Naive thymus-derived CD4-positive, alpha-beta T cell (primary cell): ENCODE data around the gene UBAP2L. TPM values are rescaled to one million over a fixed set of nuclear protein-coding genes. Genes with fewer than 3 reads are reported as not detected.

ENCODE experiments used
- ATAC-seq: fragments of 150-1000 bp; cut with Tn5 transposase; 2 replicates; pipeline ENCODE4 v1.10.0; 2021; ENCODE audit warnings: mild to moderate bottlenecking, moderate library complexity
- CTCF ChIA-PET: fragments of 350-600 bp; sonication (Branson Sonifier 250); formaldehyde crosslinking; loops from one replicate; lab custom pipeline; 2021; ENCODE audit warnings: antibody characterized with exemption; lab: Charles Lee
- POLR2A ChIA-PET: fragments of 350-600 bp; sonication (Branson Sonifier 250); formaldehyde crosslinking; loops from one replicate; lab custom pipeline; 2021; ENCODE audit warnings: antibody characterized with exemption, inconsistent platforms; lab: Charles Lee
- DNase-seq, 9 donors: peaks; one replicate each; pipeline versions ENCODE4 v3.0.0 to v3.0.0-alpha.2; 2020 to 2022; ENCODE audit warnings: mixed read lengths in 1 of 9
- H3K27ac ChIP-seq: one replicate; pipeline ENCODE4 v1.7.0; 2013; ENCODE audit warnings: mild to moderate bottlenecking, low read depth, low read length, moderate library complexity
- H3K27me3 ChIP-seq, 2 donors: one replicate each; pipeline ENCODE4 v1.7.0; 2013; ENCODE audit warnings: low read length in 2 of 2, mild to moderate bottlenecking in 2 of 2, moderate library complexity in 2 of 2; ENCODE audit not compliant: control insufficient read depth in 2 of 2, insufficient read depth in 2 of 2
- H3K36me3 ChIP-seq, 3 experiments: 1 replicate in 2 of 3; 2 replicates in 1 of 3; pipeline ENCODE4 v1.7.0; 2013; ENCODE audit warnings: low read length in 3 of 3, mild to moderate bottlenecking in 3 of 3, moderate library complexity in 1 of 3; ENCODE audit not compliant: insufficient read depth in 3 of 3, control insufficient read depth in 2 of 3
- H3K4me1 ChIP-seq, 2 donors: one replicate each; pipeline ENCODE4 v1.7.0; 2013; ENCODE audit warnings: low read length in 2 of 2, mild to moderate bottlenecking in 2 of 2, moderate library complexity in 1 of 2; ENCODE audit not compliant: control insufficient read depth in 2 of 2, insufficient read depth in 2 of 2
- H3K4me3 ChIP-seq: 2 replicates; pipeline ENCODE4 v1.7.0; 2013; ENCODE audit warnings: mild to moderate bottlenecking, low read length
- H3K9me3 ChIP-seq, 3 experiments: 1 replicate in 2 of 3; 2 replicates in 1 of 3; pipeline ENCODE4 v1.7.0; 2013; ENCODE audit warnings: low read length in 3 of 3; ENCODE audit not compliant: control insufficient read depth in 2 of 3
- H3K27ac Mint-ChIP-seq, 9 donors: one replicate each; pipeline ENCODE4 v1.8.0; 2020 to 2022; ENCODE audit warnings: mixed read lengths in 9 of 9, mild to moderate bottlenecking in 8 of 9, moderate library complexity in 5 of 9, inconsistent platforms in 2 of 9
- H3K27me3 Mint-ChIP-seq, 5 donors: one replicate each; pipeline ENCODE4 v1.8.0; 2021 to 2022; ENCODE audit warnings: mixed read lengths in 5 of 5, mild to moderate bottlenecking in 1 of 5
- H3K36me3 Mint-ChIP-seq, 5 donors: one replicate each; pipeline ENCODE4 v1.8.0; 2020 to 2022; ENCODE audit warnings: mixed read lengths in 5 of 5, mild to moderate bottlenecking in 3 of 5, inconsistent platforms in 1 of 5
- H3K4me1 Mint-ChIP-seq, 7 donors: one replicate each; pipeline ENCODE4 v1.8.0; 2020 to 2022; ENCODE audit warnings: mixed read lengths in 7 of 7, mild to moderate bottlenecking in 3 of 7, inconsistent platforms in 1 of 7
- H3K4me3 Mint-ChIP-seq, 10 donors: one replicate each; pipeline ENCODE4 v1.8.0; 2020 to 2022; ENCODE audit warnings: mild to moderate bottlenecking in 10 of 10, mixed read lengths in 10 of 10, moderate library complexity in 6 of 10, inconsistent platforms in 2 of 10
- H3K9me3 Mint-ChIP-seq, 11 donors: one replicate each; pipeline ENCODE4 v1.8.0; 2020 to 2022; ENCODE audit warnings: mixed read lengths in 11 of 11, mild to moderate bottlenecking in 4 of 11, inconsistent platforms in 1 of 11, moderate library complexity in 1 of 11
- intact Hi-C, 2 donors: fragments of 100-400 bp; cut with micrococcal nuclease; formaldehyde crosslinking; loops; one replicate each; pipeline ENCODE4 v1.15.1; 2023
- polyA plus RNA-seq, 2 donors: library from polyadenylated mRNA; unstranded; fragments of 300-500 nt; fragmentation: Illumina TruSeq; gene quantifications; one replicate each; pipeline ENCODE4 v1.2.3, GENCODE V29; 2021
- total RNA-seq, 6 experiments: library from RNA in 5 of 6; stranded (reverse) in 5 of 6; gene quantifications; 1 replicate in 5 of 6; 2 replicates in 1 of 6; pipeline ENCODE4 v1.2.3 and lab custom pipeline; 2021 to 2026

UBAP2L gene
- total RNA-seq = 100 to 1,000 TPM; 183 to 235 (median 189) TPM
- 10 to 100 TPM; 49.4 to 79.0 TPM for polyA plus RNA-seq
- total RNA-seq (lab: John Stamatoyannopoulos, UW) = 221 reads per million, percentile 94 among the genes with 10 or more reads in this experiment

- H3K9me3 ChIP-seq = no peaks in the 10 kb centered on the region
- ATAC-seq (peak; percentile 91), DNase-seq (peak; percentile 92 to 99 (median 99))
- H3K36me3 ChIP-seq = peaks cover 6 to 39% (median 8%) of the 10 kb centered on the region in 3 experiments
- no peaks in the 10 kb centered on the region for H3K27me3 ChIP-seq
- intact Hi-C loops = loop anchor here (1.0 to 10.0 kb wide), 24 partner anchors 18 to 1974 kb away; partner anchors contain the start of genes ATP8B2 (in 2 of the 2), HAX1 (in 2 of the 2), PMVK (in 2 of the 2) and RPS27 (in 2 of the 2)
- Mint-ChIP-seq H3K4me3 (peak within 1 kb of the TSS; percentile 83 to 100 (median 98)), H3K4me1 (peaks cover 46 to 76% (median 64%) of the 10 kb centered on the region in 7 donors), H3K36me3 (peaks cover 8 to 38% (median 21%) of the 10 kb centered on the region in 5 donors), H3K9me3 (peaks cover 0 to 3% (median 0%) of the 10 kb centered on the region in 11 donors), H3K27ac (peak within 1 kb of the TSS; percentile 96 to 100 (median 99)), H3K27me3 (peaks cover 0 to 4% (median 0%) of the 10 kb centered on the region in 5 donors)
- peaks cover 42 to 45% of the 10 kb centered on the region in 2 donors for H3K4me1 ChIP-seq
- ChIA-PET CTCF (interaction anchor here (0.6 to 0.9 kb wide), 4 partner anchors 21 to 115 kb away, joined by 3 to 5 read pairs (median 4); no protein-coding TSS in a partner anchor), POLR2A (interaction anchor here (0.6 to 2.9 kb wide), 24 partner anchors 9 to 338 kb away, joined by 3 to 12 read pairs (median 3); partner anchors contain the start of genes ATP8B2, HAX1, RPS27 and TPM3)
- peak within 1 kb of the TSS; percentile 99 for H3K27ac ChIP-seq
- peak within 1 kb of the TSS; percentile 95 for H3K4me3 ChIP-seq
Measured at GRCh38 chr1:154220071-154220969, at the start of gene UBAP2L. UBAP2L (plus strand) TSS chr1:154220955; CDS start chr1:154225124, 4,169 bp downstream.

- Mint-ChIP-seq H3K9me3 (no peaks in the 10 kb centered on the region), H3K27me3 (no peaks in the 10 kb centered on the region), H3K36me3 (peaks cover 21 to 69% (median 49%) of the 10 kb centered on the region in 5 donors), H3K4me3 (no peak overlapping the region), H3K4me1 (peaks cover 18 to 56% (median 47%) of the 10 kb centered on the region in 7 donors), H3K27ac (peak overlapping the region; percentile 7 to 86 (median 77))
- H3K27ac ChIP-seq = peak overlapping the region; percentile 15
- ChIA-PET CTCF (no interaction called here), POLR2A (interaction anchor here (0.8 to 1.2 kb wide), 2 partner anchors 9 to 181 kb away, joined by 3 to 4 read pairs; no protein-coding TSS in a partner anchor)
- ATAC-seq = no peak
- peaks cover 61 to 87% (median 61%) of the 10 kb centered on the region in 3 experiments for H3K36me3 ChIP-seq
- intact Hi-C loops = no loop called here
- H3K27me3 ChIP-seq = no peaks in the 10 kb centered on the region
- DNase-seq = no peak
- no peaks in the 10 kb centered on the region for H3K9me3 ChIP-seq
- no peak overlapping the region for H3K4me3 ChIP-seq
- H3K4me1 ChIP-seq = peaks cover 7 to 10% of the 10 kb centered on the region in 2 donors
Measured at GRCh38 chr1:154171223-154171583, 49.6 kb upstream of the UBAP2L start.

- intact Hi-C loops = no loop called here
- Mint-ChIP-seq H3K27ac (peak overlapping the region in 8 of 9 donors; percentile 66 to 86 (median 78)), H3K9me3 (no peaks in the 10 kb centered on the region), H3K36me3 (peaks cover 21 to 67% (median 51%) of the 10 kb centered on the region in 5 donors), H3K4me3 (no peak overlapping the region), H3K27me3 (no peaks in the 10 kb centered on the region), H3K4me1 (peaks cover 23 to 61% (median 53%) of the 10 kb centered on the region in 7 donors)
- CTCF ChIA-PET = no interaction called here
- DNase-seq = no peak
- ATAC-seq = no peak
- Histone ChIP-seq H3K4me3 (no peak overlapping the region), H3K9me3 (no peaks in the 10 kb centered on the region), H3K27me3 (no peaks in the 10 kb centered on the region), H3K36me3 (peaks cover 57 to 81% (median 58%) of the 10 kb centered on the region in 3 experiments), H3K27ac (no peak overlapping the region), H3K4me1 (peaks cover 13 to 17% of the 10 kb centered on the region in 2 donors)
- POLR2A ChIA-PET = interaction anchor here (1.7 kb wide), 1 partner anchor 14 kb away, joined by 3 read pairs; no protein-coding TSS in a partner anchor
Measured at GRCh38 chr1:154171880-154172279, 48.9 kb upstream of the UBAP2L start.

GRCh38 chr1:154174654-154175053, 46.1 kb upstream of the UBAP2L start:
- H3K36me3 Mint-ChIP-seq = peaks cover 21 to 50% (median 40%) of the 10 kb centered on the region in 5 donors
- no peaks in the 10 kb centered on the region for H3K27me3 Mint-ChIP-seq
- CTCF ChIA-PET = interaction anchor here (0.7 kb wide), 1 partner anchor 338 kb away, joined by 6 read pairs; no protein-coding TSS in a partner anchor
- H3K4me1 Mint-ChIP-seq = peaks cover 47 to 83% (median 71%) of the 10 kb centered on the region in 7 donors
- H3K4me3 Mint-ChIP-seq = no peak overlapping the region
- Histone ChIP-seq H3K4me1 (peaks cover 39 to 44% of the 10 kb centered on the region in 2 donors), H3K27ac (no peak overlapping the region), H3K9me3 (no peaks in the 10 kb centered on the region), H3K27me3 (no peaks in the 10 kb centered on the region), H3K36me3 (peaks cover 38 to 58% (median 39%) of the 10 kb centered on the region in 3 experiments), H3K4me3 (no peak overlapping the region)
- no peak for DNase-seq
- POLR2A ChIA-PET = interaction anchor here (1.0 to 10.3 kb wide), 2 partner anchors 10 to 19 kb away, joined by 3 to 115 read pairs; partner anchors contain the start of gene NUP210L
- ATAC-seq = no peak
- H3K9me3 Mint-ChIP-seq = no peaks in the 10 kb centered on the region
- peak overlapping the region in 2 of 9 donors; percentile 31 to 68 for H3K27ac Mint-ChIP-seq
- intact Hi-C loops = no loop called here

- Histone ChIP-seq H3K36me3 (peaks cover 22 to 42% (median 23%) of the 10 kb centered on the region in 3 experiments), H3K4me3 (no peak overlapping the region), H3K27me3 (no peaks in the 10 kb centered on the region), H3K27ac (peak overlapping the region; percentile 95), H3K9me3 (no peaks in the 10 kb centered on the region), H3K4me1 (peaks cover 47 to 58% of the 10 kb centered on the region in 2 donors)
- POLR2A ChIA-PET = interaction anchor here (0.8 to 10.3 kb wide), 4 partner anchors 9 to 181 kb away, joined by 3 to 115 read pairs (median 4); partner anchors contain the start of gene NUP210L
- no peak for ATAC-seq
- no peak for DNase-seq
- H3K27ac Mint-ChIP-seq = peak overlapping the region; percentile 32 to 99 (median 79)
- intact Hi-C loops = no loop called here
- H3K4me3 Mint-ChIP-seq = peak overlapping the region; percentile 10 to 100 (median 62)
- H3K4me1 Mint-ChIP-seq = peaks cover 58 to 85% (median 73%) of the 10 kb centered on the region in 7 donors
- no peaks in the 10 kb centered on the region for H3K27me3 Mint-ChIP-seq
- peaks cover 8 to 49% (median 30%) of the 10 kb centered on the region in 5 donors for H3K36me3 Mint-ChIP-seq
- CTCF ChIA-PET = interaction anchor here (0.6 to 1.4 kb wide), 3 partner anchors 18 to 227 kb away, joined by 3 to 5 read pairs (median 3); no protein-coding TSS in a partner anchor
- H3K9me3 Mint-ChIP-seq = no peaks in the 10 kb centered on the region
Measured at GRCh38 chr1:154176337-154176736, 44.4 kb upstream of the UBAP2L start.
